Endodermal cell (in vitro differentiated cells): Measurements from ENCODE around the gene HTATSF1. TPM values are rescaled to one million over a fixed set of nuclear protein-coding genes. Genes with fewer than 3 reads are reported as not detected.

Experiments
- DNase-seq: peaks from one replicate; pipeline ENCODE4 v3.0.0-alpha.2; 2017
- H3K27ac ChIP-seq: 2 replicates; pipeline ENCODE4 v1.5.1; 2013; ENCODE audit warnings: mild to moderate bottlenecking, low read depth, low read length, moderate library complexity
- H3K27me3 ChIP-seq: 2 replicates; pipeline ENCODE4 v1.6.1; 2013; ENCODE audit warnings: mild to moderate bottlenecking, low read length, moderate library complexity; ENCODE audit not compliant: insufficient read depth, control insufficient read depth, poor library complexity, severe bottlenecking
- H3K36me3 ChIP-seq: 2 replicates; pipeline ENCODE4 v1.7.0; 2013; ENCODE audit warnings: mild to moderate bottlenecking, low read length, moderate library complexity; ENCODE audit not compliant: control insufficient read depth, insufficient read depth
- H3K4me1 ChIP-seq: one replicate; pipeline ENCODE4 v1.7.0; 2013; ENCODE audit warnings: low read length; ENCODE audit not compliant: control insufficient read depth, insufficient read depth
- H3K4me3 ChIP-seq: 2 replicates; pipeline ENCODE4 v1.5.1; 2013; ENCODE audit warnings: mild to moderate bottlenecking, low read length, moderate library complexity
- H3K9ac ChIP-seq: 2 replicates; pipeline ENCODE4 v1.6.1; 2013; ENCODE audit warnings: mild to moderate bottlenecking, low read length, moderate library complexity; ENCODE audit not compliant: poor library complexity, severe bottlenecking; ENCODE audit errors: extremely low read depth
- H3K9me3 ChIP-seq: 2 replicates; pipeline ENCODE4 v1.6.1; 2013; ENCODE audit warnings: mild to moderate bottlenecking, low read length, moderate library complexity; ENCODE audit not compliant: control insufficient read depth
- H3K27ac Mint-ChIP-seq: 2 replicates; pipeline ENCODE4 v1.8.0; 2020; ENCODE audit warnings: mixed read lengths
- H3K27me3 Mint-ChIP-seq: 2 replicates; pipeline ENCODE4 v1.8.0; 2021; ENCODE audit warnings: mild to moderate bottlenecking, mixed read lengths; ENCODE audit not compliant: insufficient read depth
- H3K36me3 Mint-ChIP-seq: 2 replicates; pipeline ENCODE4 v1.8.0; 2020; ENCODE audit warnings: low read depth, mixed read lengths
- H3K4me1 Mint-ChIP-seq: 2 replicates; pipeline ENCODE4 v1.8.0; 2020; ENCODE audit warnings: mixed read lengths
- H3K4me3 Mint-ChIP-seq: 2 replicates; pipeline ENCODE4 v1.8.0; 2020; ENCODE audit warnings: mild to moderate bottlenecking, moderate library complexity, mixed read lengths
- H3K9me3 Mint-ChIP-seq: 2 replicates; pipeline ENCODE4 v1.8.0; 2020; ENCODE audit warnings: mild to moderate bottlenecking, mixed read lengths
- WGBS, 2 experiments: methylation state at CpG; one replicate each; pipeline versions ENCODE4 v1.1.5 to v1.1.7; 2013; ENCODE audit warnings: missing lambda C conversion rate in 2 of 2, mixed read lengths in 1 of 2; ENCODE audit not compliant: insufficient coverage in 1 of 2, insufficient read length in 1 of 2; 5-methylcytosine and 5-hydroxymethylcytosine counted together
- total RNA-seq, 2 donors: library from RNA; stranded (reverse); fragmentation: NEBNext Ultra II Directional in 1 of 2; extraction: Animal tissue kit (Norgen Biotek cat#: 25700) in 1 of 2; gene quantifications; 2 replicates in 1 of 2; 3 replicates in 1 of 2; pipeline ENCODE4 v1.2.1, GENCODE V29; 2021
- TF ChIP-seq, protein P1 (sequence below): fragments of 200-600 bp; sonication (generic); conservative IDR thresholded peaks from 2 replicates; pipeline ENCODE4 v1.5.0; 2021; ENCODE audit warnings: antibody characterized with exemption, mild to moderate bottlenecking

HTATSF1 gene
- total RNA-seq, 2 donors from 2014 or later = 61.1 to 75.5 TPM

DNA sequence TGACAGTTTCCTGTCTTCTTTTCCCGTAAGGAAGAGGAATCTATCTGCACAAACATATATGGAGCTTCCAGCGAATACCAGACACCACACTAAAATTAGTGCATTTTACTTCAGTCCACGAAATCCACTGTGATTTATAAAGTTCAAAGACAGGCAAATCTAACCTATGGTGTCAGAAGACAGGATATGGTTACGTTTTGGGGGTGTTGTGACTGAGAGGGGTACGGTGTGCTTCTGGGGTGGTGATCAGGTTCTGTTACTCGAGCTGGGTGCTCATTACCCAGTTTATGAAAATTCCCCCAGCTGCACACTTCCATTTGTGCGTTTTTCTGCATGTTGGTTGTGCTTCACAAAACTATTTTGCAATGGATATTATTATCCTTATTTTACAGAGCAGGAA is 44.9 kb downstream of the HTATSF1 start:
- H3K27me3 Mint-ChIP-seq = no peaks in the 10 kb centered on the region
- Histone ChIP-seq H3K27me3 (no peaks in the 10 kb centered on the region), H3K4me1 (no peaks in the 10 kb centered on the region), H3K36me3 (no peaks in the 10 kb centered on the region), H3K4me3 (no peak overlapping the region), H3K9me3 (no peaks in the 10 kb centered on the region), H3K27ac (no peak overlapping the region), H3K9ac (no peak overlapping the region)
- H3K27ac Mint-ChIP-seq = no peak overlapping the region
- peaks cover 51% of the 10 kb centered on the region for H3K9me3 Mint-ChIP-seq
- TF ChIP-seq, protein P1, sequence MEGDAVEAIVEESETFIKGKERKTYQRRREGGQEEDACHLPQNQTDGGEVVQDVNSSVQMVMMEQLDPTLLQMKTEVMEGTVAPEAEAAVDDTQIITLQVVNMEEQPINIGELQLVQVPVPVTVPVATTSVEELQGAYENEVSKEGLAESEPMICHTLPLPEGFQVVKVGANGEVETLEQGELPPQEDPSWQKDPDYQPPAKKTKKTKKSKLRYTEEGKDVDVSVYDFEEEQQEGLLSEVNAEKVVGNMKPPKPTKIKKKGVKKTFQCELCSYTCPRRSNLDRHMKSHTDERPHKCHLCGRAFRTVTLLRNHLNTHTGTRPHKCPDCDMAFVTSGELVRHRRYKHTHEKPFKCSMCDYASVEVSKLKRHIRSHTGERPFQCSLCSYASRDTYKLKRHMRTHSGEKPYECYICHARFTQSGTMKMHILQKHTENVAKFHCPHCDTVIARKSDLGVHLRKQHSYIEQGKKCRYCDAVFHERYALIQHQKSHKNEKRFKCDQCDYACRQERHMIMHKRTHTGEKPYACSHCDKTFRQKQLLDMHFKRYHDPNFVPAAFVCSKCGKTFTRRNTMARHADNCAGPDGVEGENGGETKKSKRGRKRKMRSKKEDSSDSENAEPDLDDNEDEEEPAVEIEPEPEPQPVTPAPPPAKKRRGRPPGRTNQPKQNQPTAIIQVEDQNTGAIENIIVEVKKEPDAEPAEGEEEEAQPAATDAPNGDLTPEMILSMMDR = no peak
- no peak for DNase-seq
- 92% methylated on average over 7 of the region's 7 CpGs; no CpG with 5 or more reads in 1 of the 2 experiments for WGBS, 2 experiments
- H3K36me3 Mint-ChIP-seq = no peaks in the 10 kb centered on the region
- no peak overlapping the region for H3K4me3 Mint-ChIP-seq
- peaks cover 2% of the 10 kb centered on the region for H3K4me1 Mint-ChIP-seq

DNA sequence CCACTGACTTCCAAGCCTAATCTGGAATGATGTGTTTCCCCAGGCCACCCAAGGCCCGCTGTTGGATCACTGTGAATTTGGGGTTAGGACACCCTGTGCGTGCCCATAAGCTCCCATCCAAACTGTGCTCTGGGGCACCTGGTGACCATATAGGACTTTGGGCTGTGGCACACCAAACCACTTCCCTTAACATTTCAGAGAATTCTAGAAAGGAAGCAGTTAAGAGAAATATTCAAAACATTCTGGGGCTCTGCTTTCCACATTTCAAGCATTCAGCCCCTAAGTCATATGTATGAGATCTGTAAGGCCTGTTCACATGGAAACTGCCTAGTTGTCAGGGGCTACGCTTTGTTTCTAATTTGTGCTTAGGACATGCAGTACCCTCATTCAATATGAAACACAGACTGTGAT is 49.0 kb downstream of the HTATSF1 start:
- 92 to 100% methylated on average over 2 to 3 of the region's 3 CpGs for WGBS, 2 experiments
- H3K9ac ChIP-seq = no peak overlapping the region
- no peak overlapping the region for H3K4me3 Mint-ChIP-seq
- H3K4me3 ChIP-seq = no peak overlapping the region
- TF ChIP-seq, protein P1 = no peak
- H3K36me3 Mint-ChIP-seq = no peaks in the 10 kb centered on the region
- no peak overlapping the region for H3K27ac Mint-ChIP-seq
- H3K36me3 ChIP-seq = no peaks in the 10 kb centered on the region
- no peaks in the 10 kb centered on the region for H3K27me3 ChIP-seq
- no peak for DNase-seq
- H3K4me1 Mint-ChIP-seq = no peaks in the 10 kb centered on the region
- no peak overlapping the region for H3K27ac ChIP-seq
- H3K27me3 Mint-ChIP-seq = no peaks in the 10 kb centered on the region
- H3K4me1 ChIP-seq = no peaks in the 10 kb centered on the region
- no peaks in the 10 kb centered on the region for H3K9me3 ChIP-seq
- H3K9me3 Mint-ChIP-seq = peaks cover 51% of the 10 kb centered on the region

DNA sequence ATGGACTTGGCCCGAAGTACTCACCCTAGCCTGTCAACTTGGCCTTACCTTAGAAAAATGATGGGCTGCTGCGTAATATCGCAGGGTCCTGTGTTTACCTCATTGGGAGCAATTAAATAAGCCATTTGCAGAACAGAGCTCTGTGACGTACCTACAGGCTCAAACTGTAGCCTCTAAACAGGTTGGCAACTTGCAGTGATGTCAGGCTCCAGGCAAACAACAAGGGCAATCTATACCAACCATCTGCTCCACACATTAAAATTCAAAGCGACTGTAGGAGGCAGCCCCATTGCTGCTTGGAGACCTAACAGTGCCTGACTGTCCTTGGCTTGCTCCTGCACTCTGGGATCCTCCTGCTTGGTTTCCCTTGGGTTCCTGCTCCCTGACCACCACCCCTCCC is 51.8 kb downstream of the HTATSF1 start:
- no peaks in the 10 kb centered on the region for H3K27me3 Mint-ChIP-seq
- no peak for DNase-seq
- no peak overlapping the region for H3K9ac ChIP-seq
- H3K27ac ChIP-seq = no peak overlapping the region
- H3K4me3 Mint-ChIP-seq = no peak overlapping the region
- 91 to 100% methylated on average over 3 to 5 of the region's 5 CpGs for WGBS, 2 experiments
- H3K36me3 ChIP-seq = no peaks in the 10 kb centered on the region
- H3K4me3 ChIP-seq = no peak overlapping the region
- no peak overlapping the region for H3K27ac Mint-ChIP-seq
- H3K9me3 Mint-ChIP-seq = peaks cover 41% of the 10 kb centered on the region
- TF ChIP-seq, protein P1 = no peak
- H3K36me3 Mint-ChIP-seq = no peaks in the 10 kb centered on the region
- H3K9me3 ChIP-seq = no peaks in the 10 kb centered on the region
- H3K4me1 ChIP-seq = no peaks in the 10 kb centered on the region
- H3K4me1 Mint-ChIP-seq = no peaks in the 10 kb centered on the region
- H3K27me3 ChIP-seq = no peaks in the 10 kb centered on the region
